GM19043 (cell line): ENCODE results near the gene ULBP2.
A peak's percentile ranks its signal among the peaks of the same experiment; 100 is the strongest.
"Not testable (repeated sequence)": the region's sequence is repeated elsewhere in the genome, so short reads cannot be mapped to it uniquely, and the experiment has no call there.

ENCODE experiments used
- ATAC-seq: cut with Tn5 transposase; IDR thresholded peaks from one replicate; pipeline ENCODE4 v1.9.1; 2021; ENCODE audit warnings: low read depth; ENCODE audit not compliant: unreplicated experiment

Gene ULBP2

GRCh38 chr6:149925253-149925973, 16.4 kb upstream of the ULBP2 start:
- no peak for ATAC-seq

- peak; percentile 63 for ATAC-seq
These were observed 15.6 kb upstream of the ULBP2 start for GRCh38 chr6:149925974-149926777.

GRCh38 chr6:149927025-149927424, 14.8 kb upstream of the ULBP2 start:
- not testable (repeated sequence) for ATAC-seq

- ATAC-seq = no peak
These were observed 12.4 kb upstream of the ULBP2 start for GRCh38 chr6:149929422-149929821.

- ATAC-seq = no peak
These were observed 10.3 kb upstream of the ULBP2 start for GRCh38 chr6:149931501-149931900.

GRCh38 chr6:149933036-149933435, 8.8 kb upstream of the ULBP2 start:
- no peak for ATAC-seq

- no peak for ATAC-seq
These were observed 8.4 kb upstream of the ULBP2 start for GRCh38 chr6:149933461-149933860.

GRCh38 chr6:149934249-149935156, 7.3 kb upstream of the ULBP2 start:
- ATAC-seq = no peak

- no peak for ATAC-seq
These were observed 6.6 kb upstream of the ULBP2 start for GRCh38 chr6:149935246-149935645.

- ATAC-seq = no peak
These were observed 6.1 kb upstream of the ULBP2 start for GRCh38 chr6:149935668-149936067.

GRCh38 chr6:149936743-149937142, 5.1 kb upstream of the ULBP2 start:
- no peak for ATAC-seq

GRCh38 chr6:149938013-149938570, 3.7 kb upstream of the ULBP2 start:
- not testable (repeated sequence) for ATAC-seq

GRCh38 chr6:149938571-149939355, 3.1 kb upstream of the ULBP2 start:
- ATAC-seq = peak; percentile 80

- no peak for ATAC-seq
These were observed 2.5 kb upstream of the ULBP2 start for GRCh38 chr6:149939356-149939648.

GRCh38 chr6:149939909-149940671, 1.7 kb upstream of the ULBP2 start:
- no peak for ATAC-seq

- no peak for ATAC-seq
These were observed 1.2 kb upstream of the ULBP2 start for GRCh38 chr6:149940672-149940982.

- ATAC-seq = no peak
These were observed 631 bp downstream of the ULBP2 start for GRCh38 chr6:149942461-149942829.

- ATAC-seq = not testable (repeated sequence)
These were observed 1.5 kb downstream of the ULBP2 start for GRCh38 chr6:149943321-149943720.

GRCh38 chr6:149945276-149945675, 3.5 kb downstream of the ULBP2 start:
- not testable (repeated sequence) for ATAC-seq
